Measurements from ENCODE around the gene MRPL12. TPM values are rescaled to one million over a fixed set of nuclear protein-coding genes. Genes with fewer than 3 reads are reported as not detected.
A peak's percentile ranks its signal among the peaks of the same experiment; 100 is the strongest.
"Not testable (repeated sequence)": the region's sequence is repeated elsewhere in the genome, so short reads cannot be mapped to it uniquely, and the experiment has no call there.

The MRPL12 gene
- polyA plus RNA-seq, 1 donor, result 52.4 TPM

DNA sequence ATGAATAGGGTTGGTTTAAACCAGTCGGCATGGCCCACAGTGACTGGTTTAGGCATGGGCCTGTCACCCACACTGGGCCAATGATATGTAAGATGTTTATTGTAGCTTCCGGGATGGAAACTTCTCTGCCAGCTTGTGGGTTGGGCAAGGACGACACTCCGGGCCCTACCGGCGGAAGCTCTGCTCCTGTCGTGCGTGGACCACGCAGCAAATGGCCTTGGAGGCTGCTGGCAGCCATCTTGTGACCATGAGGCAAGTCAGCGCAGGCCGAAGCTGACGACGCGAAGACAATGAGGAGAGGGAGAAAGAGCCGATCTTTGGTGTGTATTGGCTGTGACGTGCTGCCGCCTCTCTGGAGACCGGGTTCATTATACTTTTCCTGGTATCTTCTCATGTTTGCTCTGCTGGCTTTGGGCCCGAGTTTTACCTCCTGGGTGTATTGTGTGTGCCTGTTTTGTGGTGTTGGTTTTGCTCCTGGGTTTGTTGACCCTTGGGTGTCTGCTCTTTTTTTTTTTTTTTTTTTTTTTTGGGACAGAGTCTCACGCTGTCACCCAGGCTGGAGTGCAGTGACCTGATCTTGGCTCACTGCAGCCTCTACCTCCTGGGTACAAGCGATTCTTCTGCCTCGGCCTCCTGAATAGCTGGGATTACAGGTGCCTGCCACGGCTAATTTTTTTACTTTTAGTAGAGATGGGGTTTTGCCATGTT, 24.3 kb downstream of the MRPL12 start:
- H3K4me3 ChIP-seq (ENCODE audit: low read length), result no peak overlapping the region
- H3K27me3 ChIP-seq (ENCODE audit: control insufficient read depth, insufficient read depth, low read length), result peaks cover 8% of the 10 kb centered on the region
- H3K27ac ChIP-seq (ENCODE audit: low read length), result no peak overlapping the region
- peaks cover 7% of the 10 kb centered on the region for H3K4me1 ChIP-seq (ENCODE audit: control insufficient read depth, insufficient read depth, low read length)
- no CpG with 5 or more reads among the region's 23 CpGs for WGBS (ENCODE audit: insufficient coverage, low lambda C conversion rate)
- no peak for DNase-seq
- H3K9me3 ChIP-seq (ENCODE audit: control insufficient read depth, low read depth, low read length), result no peaks in the 10 kb centered on the region
- no peaks in the 10 kb centered on the region for H3K36me3 ChIP-seq (ENCODE audit: control insufficient read depth, insufficient read depth, low read length)

DNA sequence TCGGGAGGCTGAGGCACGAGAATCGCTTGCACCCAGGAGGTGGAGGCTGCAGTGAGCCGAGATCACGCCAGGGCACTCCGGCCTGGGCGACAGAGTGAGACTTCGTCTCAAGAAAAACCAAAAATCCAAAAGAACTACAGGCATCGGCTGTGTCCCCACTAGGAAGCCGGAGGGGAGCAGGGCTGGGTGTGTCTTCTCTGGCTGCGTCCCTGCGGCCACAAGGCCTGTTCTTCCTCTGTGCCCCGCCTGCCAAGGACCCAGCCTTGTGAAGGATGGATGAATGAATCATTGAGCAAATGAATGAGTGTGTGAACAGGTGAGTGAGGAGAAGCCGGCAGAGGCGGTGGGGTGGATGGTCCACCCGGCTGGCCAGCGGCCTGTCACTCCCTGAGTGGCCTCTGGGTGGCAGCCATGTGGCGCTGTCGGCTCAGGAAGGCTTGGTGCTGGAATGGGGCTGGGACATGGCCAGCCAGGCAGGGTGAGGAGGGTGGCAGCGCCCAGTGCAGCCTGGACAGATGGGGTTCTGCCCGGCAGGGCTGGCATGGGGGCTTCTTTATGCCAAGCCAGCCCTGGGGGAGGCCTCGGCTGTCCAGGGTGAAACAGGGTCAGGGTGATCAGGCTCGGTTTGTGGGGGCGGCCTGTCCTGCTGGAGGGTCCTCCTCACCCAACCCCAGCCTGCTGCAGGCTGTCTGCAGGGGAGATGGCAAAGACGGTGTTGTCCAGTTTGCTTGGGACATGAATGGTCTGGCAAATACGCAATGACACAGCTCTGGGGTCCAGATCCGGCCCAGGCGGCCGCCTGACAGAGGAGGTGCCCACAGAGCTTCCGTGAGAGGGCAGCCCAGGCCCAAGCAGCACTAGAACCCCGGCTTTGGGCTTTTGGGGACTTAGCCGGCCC, 30.6 kb downstream of the MRPL12 start:
- no CpG with 5 or more reads among the region's 32 CpGs for WGBS (ENCODE audit: insufficient coverage, low lambda C conversion rate)
- no peaks in the 10 kb centered on the region for H3K9me3 ChIP-seq (ENCODE audit: control insufficient read depth, low read depth, low read length)
- peak; percentile 48 to 57 for DNase-seq
- H3K4me1 ChIP-seq (ENCODE audit: control insufficient read depth, insufficient read depth, low read length), result peaks cover 9% of the 10 kb centered on the region
- H3K27ac ChIP-seq (ENCODE audit: low read length), result no peak overlapping the region
- H3K27me3 ChIP-seq (ENCODE audit: control insufficient read depth, insufficient read depth, low read length), result peaks cover 16% of the 10 kb centered on the region
- H3K4me3 ChIP-seq (ENCODE audit: low read length), result no peak overlapping the region
- no peaks in the 10 kb centered on the region for H3K36me3 ChIP-seq (ENCODE audit: control insufficient read depth, insufficient read depth, low read length)

GRCh38 chr17:81734405-81735263, 31.5 kb downstream of the MRPL12 start:
- DNase-seq, result no peak
- Histone ChIP-seq H3K27me3 (ENCODE audit: control insufficient read depth, insufficient read depth, low read length) (peaks cover 16% of the 10 kb centered on the region), H3K9me3 (ENCODE audit: control insufficient read depth, low read depth, low read length) (no peaks in the 10 kb centered on the region), H3K4me3 (ENCODE audit: low read length) (no peak overlapping the region), H3K36me3 (ENCODE audit: control insufficient read depth, insufficient read depth, low read length) (no peaks in the 10 kb centered on the region), H3K27ac (ENCODE audit: low read length) (no peak overlapping the region), H3K4me1 (ENCODE audit: control insufficient read depth, insufficient read depth, low read length) (peaks cover 9% of the 10 kb centered on the region)
- WGBS (ENCODE audit: insufficient coverage, low lambda C conversion rate), result no CpG with 5 or more reads among the region's 35 CpGs

DNA sequence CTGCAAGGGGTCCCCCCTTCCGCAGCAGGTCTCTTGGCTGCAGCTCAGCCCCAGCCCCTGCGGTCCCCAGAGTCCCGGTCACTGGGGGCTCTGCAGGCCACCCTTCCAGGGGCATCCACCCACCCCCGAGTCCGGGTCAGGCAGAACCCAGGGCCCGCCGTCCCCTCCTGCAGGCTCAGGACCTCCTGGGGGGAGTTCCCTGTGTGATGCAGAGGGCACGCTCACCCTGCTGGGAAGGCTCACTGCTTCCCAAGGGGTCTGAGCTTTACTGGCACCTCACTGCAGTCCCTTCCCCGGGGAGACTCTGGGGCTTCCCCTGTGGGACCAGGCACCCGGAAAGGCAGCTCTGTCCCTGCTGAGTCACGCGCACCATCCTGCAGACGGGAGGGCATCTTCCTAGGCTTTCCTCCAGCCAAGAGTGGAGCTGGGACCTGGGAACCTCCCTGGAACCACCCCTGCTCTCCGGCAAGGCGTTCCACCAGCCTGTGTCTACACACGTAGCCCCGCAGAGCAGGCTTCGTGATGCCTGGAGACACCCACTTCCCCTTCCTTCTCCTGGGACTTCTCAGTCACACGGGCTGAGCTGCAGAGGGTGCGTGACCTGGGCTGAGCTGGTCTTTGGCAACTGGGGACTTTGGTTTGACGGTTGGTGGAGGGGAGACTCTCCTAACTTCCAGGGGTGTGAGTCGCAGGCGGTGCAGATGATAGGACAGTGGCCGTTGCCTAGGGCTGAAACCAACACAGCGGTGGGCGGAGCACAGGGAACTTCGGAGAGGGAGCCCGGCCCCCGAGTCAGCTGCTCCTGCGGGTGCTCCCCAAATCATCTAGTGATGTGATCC, 32.3 kb downstream of the MRPL12 start:
- Histone ChIP-seq H3K27ac (ENCODE audit: low read length) (no peak overlapping the region), H3K4me3 (ENCODE audit: low read length) (no peak overlapping the region), H3K4me1 (ENCODE audit: control insufficient read depth, insufficient read depth, low read length) (peaks cover 9% of the 10 kb centered on the region), H3K27me3 (ENCODE audit: control insufficient read depth, insufficient read depth, low read length) (peaks cover 16% of the 10 kb centered on the region), H3K36me3 (ENCODE audit: control insufficient read depth, insufficient read depth, low read length) (no peaks in the 10 kb centered on the region), H3K9me3 (ENCODE audit: control insufficient read depth, low read depth, low read length) (no peaks in the 10 kb centered on the region)
- DNase-seq, result peak in 1 of 2 donors; percentile 65
- no CpG with 5 or more reads among the region's 30 CpGs for WGBS (ENCODE audit: insufficient coverage, low lambda C conversion rate)

- Histone ChIP-seq H3K27ac (ENCODE audit: low read length) (no peak overlapping the region), H3K4me1 (ENCODE audit: control insufficient read depth, insufficient read depth, low read length) (peaks cover 9% of the 10 kb centered on the region), H3K4me3 (ENCODE audit: low read length) (no peak overlapping the region), H3K27me3 (ENCODE audit: control insufficient read depth, insufficient read depth, low read length) (peaks cover 15% of the 10 kb centered on the region), H3K9me3 (ENCODE audit: control insufficient read depth, low read depth, low read length) (no peaks in the 10 kb centered on the region), H3K36me3 (ENCODE audit: control insufficient read depth, insufficient read depth, low read length) (no peaks in the 10 kb centered on the region)
- DNase-seq, result no peak
- 100% methylated on average over 3 of the region's 31 CpGs for WGBS (ENCODE audit: insufficient coverage, low lambda C conversion rate)
Measured at GRCh38 chr17:81737947-81738800, 35.0 kb downstream of the MRPL12 start.

DNA sequence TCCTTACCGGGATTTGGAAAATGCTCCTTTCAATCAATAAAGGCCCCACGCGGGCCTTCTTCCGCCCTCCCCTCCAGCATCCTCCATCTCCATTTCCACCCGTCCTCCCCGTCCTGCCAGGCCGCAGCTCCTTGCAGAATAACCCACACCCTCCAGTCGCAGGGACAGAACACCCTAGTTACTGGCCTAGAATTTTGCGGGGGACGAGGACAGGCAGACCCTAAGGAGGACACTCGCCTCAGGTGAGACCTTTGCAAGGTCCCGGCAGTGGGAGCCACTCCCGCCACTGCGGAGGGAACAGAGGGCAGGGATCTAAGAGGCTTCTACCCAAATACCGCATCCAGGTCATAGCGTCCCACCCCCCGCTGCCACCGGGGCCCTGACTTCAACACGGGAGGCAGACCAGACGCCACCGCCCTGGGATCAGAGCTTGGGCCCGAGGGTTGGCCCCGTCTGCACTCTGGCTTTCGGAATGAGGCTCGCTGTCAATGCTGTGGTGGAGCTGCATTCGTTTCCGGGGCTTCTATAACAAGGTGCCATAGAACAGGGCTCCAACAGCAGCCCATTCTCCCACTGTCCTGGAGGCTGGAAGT, 35.7 kb downstream of the MRPL12 start:
- 100% methylated on average over 1 of the region's 27 CpGs for WGBS (ENCODE audit: insufficient coverage, low lambda C conversion rate)
- Histone ChIP-seq H3K9me3 (ENCODE audit: control insufficient read depth, low read depth, low read length) (no peaks in the 10 kb centered on the region), H3K36me3 (ENCODE audit: control insufficient read depth, insufficient read depth, low read length) (no peaks in the 10 kb centered on the region), H3K27ac (ENCODE audit: low read length) (no peak overlapping the region), H3K27me3 (ENCODE audit: control insufficient read depth, insufficient read depth, low read length) (peaks cover 10% of the 10 kb centered on the region), H3K4me1 (ENCODE audit: control insufficient read depth, insufficient read depth, low read length) (peaks cover 9% of the 10 kb centered on the region), H3K4me3 (ENCODE audit: low read length) (no peak overlapping the region)
- DNase-seq, result no peak

DNA sequence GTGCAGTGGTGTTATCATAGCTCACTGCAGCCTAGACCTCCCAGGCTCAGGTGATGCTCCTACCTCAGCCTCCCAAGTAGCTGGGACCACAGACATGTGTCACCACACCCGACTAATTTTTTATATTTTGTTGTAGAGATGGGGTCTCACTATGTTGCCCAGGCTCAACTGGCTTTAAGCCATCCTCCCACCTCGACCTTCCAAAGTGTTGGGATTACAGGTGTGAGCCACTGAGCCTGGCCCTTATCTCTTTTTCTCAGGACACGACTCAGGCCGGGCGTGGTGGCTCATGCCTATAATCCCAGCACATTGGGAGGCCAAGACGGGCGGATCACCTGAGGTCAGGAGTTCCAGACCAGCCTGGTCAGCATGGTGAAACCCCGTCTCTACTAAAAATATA, 36.4 kb downstream of the MRPL12 start:
- H3K27me3 ChIP-seq (ENCODE audit: control insufficient read depth, insufficient read depth, low read length), result peaks cover 10% of the 10 kb centered on the region
- not testable (repeated sequence) for H3K36me3 ChIP-seq (ENCODE audit: control insufficient read depth, insufficient read depth, low read length); DNase-seq; H3K27ac ChIP-seq (ENCODE audit: low read length); H3K4me1 ChIP-seq (ENCODE audit: control insufficient read depth, insufficient read depth, low read length); H3K9me3 ChIP-seq (ENCODE audit: control insufficient read depth, low read depth, low read length); H3K4me3 ChIP-seq (ENCODE audit: low read length)
- WGBS (ENCODE audit: insufficient coverage, low lambda C conversion rate), result 100% methylated on average over 1 of the region's 8 CpGs

- no peak overlapping the region for H3K4me3 ChIP-seq (ENCODE audit: low read length)
- H3K36me3 ChIP-seq (ENCODE audit: control insufficient read depth, insufficient read depth, low read length), result no peaks in the 10 kb centered on the region
- no peak for DNase-seq
- H3K9me3 ChIP-seq (ENCODE audit: control insufficient read depth, low read depth, low read length), result no peaks in the 10 kb centered on the region
- no peak overlapping the region for H3K27ac ChIP-seq (ENCODE audit: low read length)
- no CpG with 5 or more reads among the region's 28 CpGs for WGBS (ENCODE audit: insufficient coverage, low lambda C conversion rate)
- H3K27me3 ChIP-seq (ENCODE audit: control insufficient read depth, insufficient read depth, low read length), result peaks cover 10% of the 10 kb centered on the region
- peaks cover 8% of the 10 kb centered on the region for H3K4me1 ChIP-seq (ENCODE audit: control insufficient read depth, insufficient read depth, low read length)
Measured at GRCh38 chr17:81740395-81740961, 37.3 kb downstream of the MRPL12 start.

Data from large intestine (tissue), 3 donors.